GM12878 (cell line): ENCODE data around the gene DNAJC28. TPM values are rescaled to one million over a fixed set of nuclear protein-coding genes. Genes with fewer than 3 reads are reported as not detected.

Experiments
- E2F8 ChIP-seq: fragments of 450-650 bp; IDR thresholded peaks from 2 replicates; pipeline ENCODE4 v1.6.1; 2018; ENCODE audit warnings: mild to moderate bottlenecking, low read depth, moderate library complexity; ENCODE audit not compliant: partially characterized antibody
- HCFC1 ChIP-seq: fragments of 150-350 bp; IDR thresholded peaks from 2 replicates; pipeline ENCODE4 v1.6.1; 2014; ENCODE audit warnings: low read length
- WRNIP1 ChIP-seq: IDR thresholded peaks from 2 replicates; pipeline ENCODE4 v1.6.1; 2011; ENCODE audit warnings: low read depth, low read length, improper control_type of control experiment, borderline replicate concordance
- polyA plus RNA-seq, 11 experiments: library from polyadenylated mRNA; depleted of rRNA in 4 of 11; unstranded in 6 of 11; stranded (reverse) in 5 of 11; fragments of >200 nt; fragmentation: Nextera tagmentation in 4 of 11; fragmentation: Illumina TruSeq in 1 of 11; extraction: Ambion mirVana in 4 of 11; extraction: Trizol in 1 of 11; gene quantifications; 1 replicate in 1 of 11; 2 replicates in 10 of 11; pipeline versions ENCODE4 v1.2.1 to v1.2.3, GENCODE V29; 2011 to 2016; ENCODE audit warnings: inconsistent platforms in 2 of 11, missing spikeins in 2 of 11, low read depth in 1 of 11
- total RNA-seq, 4 experiments: library from RNA; depleted of rRNA in 3 of 4; stranded (reverse); fragments of >200 nt in 3 of 4; fragmentation: Illumina TruSeq in 1 of 4; extraction: Trizol in 1 of 4; gene quantifications; 2 replicates each; pipeline versions ENCODE4 v1.2.1 to v1.2.3, GENCODE V29; 2013 to 2021
- TF ChIP-seq, protein P1 (sequence below): IDR thresholded peaks from 2 replicates; pipeline ENCODE4 v1.6.1; 2012; ENCODE audit warnings: improper control_type of control experiment, low read depth, low read length; ENCODE audit not compliant: insufficient replicate concordance
- TF ChIP-seq, protein P2 (sequence below): IDR thresholded peaks from 2 replicates; pipeline ENCODE4 v1.6.1; 2012; ENCODE audit warnings: mild to moderate bottlenecking, low read depth, low read length
- TF ChIP-seq, protein P3 (sequence below): fragments of 450-650 bp; formaldehyde crosslinking; IDR thresholded peaks from 2 replicates; pipeline ENCODE4 v1.4.0; 2020; ENCODE audit warnings: mild to moderate bottlenecking, moderate library complexity
- TF ChIP-seq, protein P4 (sequence below): fragments of 450-650 bp; IDR thresholded peaks from 2 replicates; pipeline ENCODE4 v1.6.1; 2016; ENCODE audit warnings: mild to moderate bottlenecking, moderate library complexity, borderline replicate concordance

The DNAJC28 gene
- total and polyA plus RNA-seq, 10 of the 15 experiments (the other 5 are each of a cell fraction or from before 2014, with no cell fraction given) = 0.26 to 0.77 (median 0.54) TPM

DNA sequence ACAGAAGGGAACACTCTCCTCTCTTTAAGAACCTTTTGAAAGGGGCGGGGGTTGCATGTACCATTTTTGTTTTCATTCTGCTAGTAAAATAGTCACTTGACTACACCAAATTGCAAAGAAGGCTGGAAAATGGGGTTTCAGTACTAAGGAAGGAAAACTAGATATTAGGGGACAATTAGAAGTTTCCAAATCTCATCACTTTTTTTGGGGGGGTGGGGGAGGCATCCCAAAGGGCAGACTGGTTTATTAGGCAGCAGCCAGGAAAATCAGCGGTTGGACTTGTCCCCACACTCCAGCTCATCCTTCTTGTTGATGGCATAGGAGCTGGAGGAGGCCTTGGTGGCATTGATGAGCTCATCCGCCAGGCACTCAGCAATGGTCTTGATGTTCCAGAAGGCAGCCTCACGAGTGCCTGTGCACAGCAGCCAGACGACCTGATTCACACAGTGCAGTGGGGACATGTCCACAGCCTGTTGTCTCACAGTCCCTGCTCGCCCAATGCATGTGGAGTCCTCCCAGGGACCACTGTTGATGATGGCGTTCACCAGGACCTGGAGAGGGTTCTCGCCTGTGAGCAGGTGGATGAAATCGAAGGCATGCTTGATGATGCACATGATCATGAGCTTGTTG lies 10.1 kb downstream of the DNAJC28 start (continued):
- TF ChIP-seq, protein P1, sequence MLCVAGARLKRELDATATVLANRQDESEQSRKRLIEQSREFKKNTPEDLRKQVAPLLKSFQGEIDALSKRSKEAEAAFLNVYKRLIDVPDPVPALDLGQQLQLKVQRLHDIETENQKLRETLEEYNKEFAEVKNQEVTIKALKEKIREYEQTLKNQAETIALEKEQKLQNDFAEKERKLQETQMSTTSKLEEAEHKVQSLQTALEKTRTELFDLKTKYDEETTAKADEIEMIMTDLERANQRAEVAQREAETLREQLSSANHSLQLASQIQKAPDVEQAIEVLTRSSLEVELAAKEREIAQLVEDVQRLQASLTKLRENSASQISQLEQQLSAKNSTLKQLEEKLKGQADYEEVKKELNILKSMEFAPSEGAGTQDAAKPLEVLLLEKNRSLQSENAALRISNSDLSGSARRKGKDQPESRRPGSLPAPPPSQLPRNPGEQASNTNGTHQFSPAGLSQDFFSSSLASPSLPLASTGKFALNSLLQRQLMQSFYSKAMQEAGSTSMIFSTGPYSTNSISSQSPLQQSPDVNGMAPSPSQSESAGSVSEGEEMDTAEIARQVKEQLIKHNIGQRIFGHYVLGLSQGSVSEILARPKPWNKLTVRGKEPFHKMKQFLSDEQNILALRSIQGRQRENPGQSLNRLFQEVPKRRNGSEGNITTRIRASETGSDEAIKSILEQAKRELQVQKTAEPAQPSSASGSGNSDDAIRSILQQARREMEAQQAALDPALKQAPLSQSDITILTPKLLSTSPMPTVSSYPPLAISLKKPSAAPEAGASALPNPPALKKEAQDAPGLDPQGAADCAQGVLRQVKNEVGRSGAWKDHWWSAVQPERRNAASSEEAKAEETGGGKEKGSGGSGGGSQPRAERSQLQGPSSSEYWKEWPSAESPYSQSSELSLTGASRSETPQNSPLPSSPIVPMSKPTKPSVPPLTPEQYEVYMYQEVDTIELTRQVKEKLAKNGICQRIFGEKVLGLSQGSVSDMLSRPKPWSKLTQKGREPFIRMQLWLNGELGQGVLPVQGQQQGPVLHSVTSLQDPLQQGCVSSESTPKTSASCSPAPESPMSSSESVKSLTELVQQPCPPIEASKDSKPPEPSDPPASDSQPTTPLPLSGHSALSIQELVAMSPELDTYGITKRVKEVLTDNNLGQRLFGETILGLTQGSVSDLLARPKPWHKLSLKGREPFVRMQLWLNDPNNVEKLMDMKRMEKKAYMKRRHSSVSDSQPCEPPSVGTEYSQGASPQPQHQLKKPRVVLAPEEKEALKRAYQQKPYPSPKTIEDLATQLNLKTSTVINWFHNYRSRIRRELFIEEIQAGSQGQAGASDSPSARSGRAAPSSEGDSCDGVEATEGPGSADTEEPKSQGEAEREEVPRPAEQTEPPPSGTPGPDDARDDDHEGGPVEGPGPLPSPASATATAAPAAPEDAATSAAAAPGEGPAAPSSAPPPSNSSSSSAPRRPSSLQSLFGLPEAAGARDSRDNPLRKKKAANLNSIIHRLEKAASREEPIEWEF = no peak
- TF ChIP-seq, protein P2, sequence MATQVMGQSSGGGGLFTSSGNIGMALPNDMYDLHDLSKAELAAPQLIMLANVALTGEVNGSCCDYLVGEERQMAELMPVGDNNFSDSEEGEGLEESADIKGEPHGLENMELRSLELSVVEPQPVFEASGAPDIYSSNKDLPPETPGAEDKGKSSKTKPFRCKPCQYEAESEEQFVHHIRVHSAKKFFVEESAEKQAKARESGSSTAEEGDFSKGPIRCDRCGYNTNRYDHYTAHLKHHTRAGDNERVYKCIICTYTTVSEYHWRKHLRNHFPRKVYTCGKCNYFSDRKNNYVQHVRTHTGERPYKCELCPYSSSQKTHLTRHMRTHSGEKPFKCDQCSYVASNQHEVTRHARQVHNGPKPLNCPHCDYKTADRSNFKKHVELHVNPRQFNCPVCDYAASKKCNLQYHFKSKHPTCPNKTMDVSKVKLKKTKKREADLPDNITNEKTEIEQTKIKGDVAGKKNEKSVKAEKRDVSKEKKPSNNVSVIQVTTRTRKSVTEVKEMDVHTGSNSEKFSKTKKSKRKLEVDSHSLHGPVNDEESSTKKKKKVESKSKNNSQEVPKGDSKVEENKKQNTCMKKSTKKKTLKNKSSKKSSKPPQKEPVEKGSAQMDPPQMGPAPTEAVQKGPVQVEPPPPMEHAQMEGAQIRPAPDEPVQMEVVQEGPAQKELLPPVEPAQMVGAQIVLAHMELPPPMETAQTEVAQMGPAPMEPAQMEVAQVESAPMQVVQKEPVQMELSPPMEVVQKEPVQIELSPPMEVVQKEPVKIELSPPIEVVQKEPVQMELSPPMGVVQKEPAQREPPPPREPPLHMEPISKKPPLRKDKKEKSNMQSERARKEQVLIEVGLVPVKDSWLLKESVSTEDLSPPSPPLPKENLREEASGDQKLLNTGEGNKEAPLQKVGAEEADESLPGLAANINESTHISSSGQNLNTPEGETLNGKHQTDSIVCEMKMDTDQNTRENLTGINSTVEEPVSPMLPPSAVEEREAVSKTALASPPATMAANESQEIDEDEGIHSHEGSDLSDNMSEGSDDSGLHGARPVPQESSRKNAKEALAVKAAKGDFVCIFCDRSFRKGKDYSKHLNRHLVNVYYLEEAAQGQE = no peak
- TF ChIP-seq, protein P3, sequence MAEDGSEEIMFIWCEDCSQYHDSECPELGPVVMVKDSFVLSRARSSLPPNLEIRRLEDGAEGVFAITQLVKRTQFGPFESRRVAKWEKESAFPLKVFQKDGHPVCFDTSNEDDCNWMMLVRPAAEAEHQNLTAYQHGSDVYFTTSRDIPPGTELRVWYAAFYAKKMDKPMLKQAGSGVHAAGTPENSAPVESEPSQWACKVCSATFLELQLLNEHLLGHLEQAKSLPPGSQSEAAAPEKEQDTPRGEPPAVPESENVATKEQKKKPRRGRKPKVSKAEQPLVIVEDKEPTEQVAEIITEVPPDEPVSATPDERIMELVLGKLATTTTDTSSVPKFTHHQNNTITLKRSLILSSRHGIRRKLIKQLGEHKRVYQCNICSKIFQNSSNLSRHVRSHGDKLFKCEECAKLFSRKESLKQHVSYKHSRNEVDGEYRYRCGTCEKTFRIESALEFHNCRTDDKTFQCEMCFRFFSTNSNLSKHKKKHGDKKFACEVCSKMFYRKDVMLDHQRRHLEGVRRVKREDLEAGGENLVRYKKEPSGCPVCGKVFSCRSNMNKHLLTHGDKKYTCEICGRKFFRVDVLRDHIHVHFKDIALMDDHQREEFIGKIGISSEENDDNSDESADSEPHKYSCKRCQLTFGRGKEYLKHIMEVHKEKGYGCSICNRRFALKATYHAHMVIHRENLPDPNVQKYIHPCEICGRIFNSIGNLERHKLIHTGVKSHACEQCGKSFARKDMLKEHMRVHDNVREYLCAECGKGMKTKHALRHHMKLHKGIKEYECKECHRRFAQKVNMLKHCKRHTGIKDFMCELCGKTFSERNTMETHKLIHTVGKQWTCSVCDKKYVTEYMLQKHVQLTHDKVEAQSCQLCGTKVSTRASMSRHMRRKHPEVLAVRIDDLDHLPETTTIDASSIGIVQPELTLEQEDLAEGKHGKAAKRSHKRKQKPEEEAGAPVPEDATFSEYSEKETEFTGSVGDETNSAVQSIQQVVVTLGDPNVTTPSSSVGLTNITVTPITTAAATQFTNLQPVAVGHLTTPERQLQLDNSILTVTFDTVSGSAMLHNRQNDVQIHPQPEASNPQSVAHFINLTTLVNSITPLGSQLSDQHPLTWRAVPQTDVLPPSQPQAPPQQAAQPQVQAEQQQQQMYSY (CRISPR knock-in tag) = no peak
- TF ChIP-seq, protein P4, sequence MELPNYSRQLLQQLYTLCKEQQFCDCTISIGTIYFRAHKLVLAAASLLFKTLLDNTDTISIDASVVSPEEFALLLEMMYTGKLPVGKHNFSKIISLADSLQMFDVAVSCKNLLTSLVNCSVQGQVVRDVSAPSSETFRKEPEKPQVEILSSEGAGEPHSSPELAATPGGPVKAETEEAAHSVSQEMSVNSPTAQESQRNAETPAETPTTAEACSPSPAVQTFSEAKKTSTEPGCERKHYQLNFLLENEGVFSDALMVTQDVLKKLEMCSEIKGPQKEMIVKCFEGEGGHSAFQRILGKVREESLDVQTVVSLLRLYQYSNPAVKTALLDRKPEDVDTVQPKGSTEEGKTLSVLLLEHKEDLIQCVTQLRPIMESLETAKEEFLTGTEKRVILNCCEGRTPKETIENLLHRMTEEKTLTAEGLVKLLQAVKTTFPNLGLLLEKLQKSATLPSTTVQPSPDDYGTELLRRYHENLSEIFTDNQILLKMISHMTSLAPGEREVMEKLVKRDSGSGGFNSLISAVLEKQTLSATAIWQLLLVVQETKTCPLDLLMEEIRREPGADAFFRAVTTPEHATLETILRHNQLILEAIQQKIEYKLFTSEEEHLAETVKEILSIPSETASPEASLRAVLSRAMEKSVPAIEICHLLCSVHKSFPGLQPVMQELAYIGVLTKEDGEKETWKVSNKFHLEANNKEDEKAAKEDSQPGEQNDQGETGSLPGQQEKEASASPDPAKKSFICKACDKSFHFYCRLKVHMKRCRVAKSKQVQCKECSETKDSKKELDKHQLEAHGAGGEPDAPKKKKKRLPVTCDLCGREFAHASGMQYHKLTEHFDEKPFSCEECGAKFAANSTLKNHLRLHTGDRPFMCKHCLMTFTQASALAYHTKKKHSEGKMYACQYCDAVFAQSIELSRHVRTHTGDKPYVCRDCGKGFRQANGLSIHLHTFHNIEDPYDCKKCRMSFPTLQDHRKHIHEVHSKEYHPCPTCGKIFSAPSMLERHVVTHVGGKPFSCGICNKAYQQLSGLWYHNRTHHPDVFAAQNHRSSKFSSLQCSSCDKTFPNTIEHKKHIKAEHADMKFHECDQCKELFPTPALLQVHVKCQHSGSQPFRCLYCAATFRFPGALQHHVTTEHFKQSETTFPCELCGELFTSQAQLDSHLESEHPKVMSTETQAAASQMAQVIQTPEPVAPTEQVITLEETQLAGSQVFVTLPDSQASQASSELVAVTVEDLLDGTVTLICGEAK = no peak
- no peak for TF ChIP-seq HCFC1
- TF ChIP-seq E2F8 = no peak
- TF ChIP-seq WRNIP1 = no peak
